ENCODE measurements around the gene ABHD12. TPM values are rescaled to one million over a fixed set of nuclear protein-coding genes. Genes with fewer than 3 reads are reported as not detected.

ABHD12 gene
- polyA plus RNA-seq, 4 donors, result 51.8 to 66.4 (median 59.3) TPM

- no peak for DNase-seq (ENCODE audit: low read depth in 4 of 4, low spot score in 3 of 4)
Measured at GRCh38 chr20:25382704-25383370, 7.8 kb downstream of the ABHD12 start.

GRCh38 chr20:25380945-25381614 is 9.6 kb downstream of the ABHD12 start:
- DNase-seq (ENCODE audit: low read depth in 4 of 4, low spot score in 3 of 4), result no peak

- DNase-seq (ENCODE audit: low read depth in 4 of 4, low spot score in 3 of 4), result no peak
Measured at GRCh38 chr20:25378884-25379733, 11.5 kb downstream of the ABHD12 start.

GRCh38 chr20:25378189-25378883 is 12.3 kb downstream of the ABHD12 start:
- DNase-seq (ENCODE audit: low read depth in 4 of 4, low spot score in 3 of 4), result no peak

- no peak for DNase-seq (ENCODE audit: low read depth in 4 of 4, low spot score in 3 of 4)
Measured at GRCh38 chr20:25376886-25377285, 13.7 kb downstream of the ABHD12 start.

GRCh38 chr20:25376236-25376635 is 14.4 kb downstream of the ABHD12 start:
- no peak for DNase-seq (ENCODE audit: low read depth in 4 of 4, low spot score in 3 of 4)

- no peak for DNase-seq (ENCODE audit: low read depth in 4 of 4, low spot score in 3 of 4)
Measured at GRCh38 chr20:25374842-25375241, 15.8 kb downstream of the ABHD12 start.

- DNase-seq (ENCODE audit: low read depth in 4 of 4, low spot score in 3 of 4), result no peak
Measured at GRCh38 chr20:25372584-25373336, 17.9 kb downstream of the ABHD12 start.

GRCh38 chr20:25369971-25370370 is 20.7 kb downstream of the ABHD12 start:
- DNase-seq (ENCODE audit: low read depth in 4 of 4, low spot score in 3 of 4), result no peak

- DNase-seq (ENCODE audit: low read depth in 4 of 4, low spot score in 3 of 4), result no peak
Measured at GRCh38 chr20:25369529-25369928, 21.1 kb downstream of the ABHD12 start.

GRCh38 chr20:25368976-25369375 is 21.7 kb downstream of the ABHD12 start:
- no peak for DNase-seq (ENCODE audit: low read depth in 4 of 4, low spot score in 3 of 4)

GRCh38 chr20:25368526-25368925 is 22.1 kb downstream of the ABHD12 start:
- no peak for DNase-seq (ENCODE audit: low read depth in 4 of 4, low spot score in 3 of 4)

GRCh38 chr20:25364879-25365699 is 25.5 kb downstream of the ABHD12 start:
- no peak for DNase-seq (ENCODE audit: low read depth in 4 of 4, low spot score in 3 of 4)

GRCh38 chr20:25364180-25364788 is 26.4 kb downstream of the ABHD12 start:
- DNase-seq (ENCODE audit: low read depth in 4 of 4, low spot score in 3 of 4), result no peak

- no peak for DNase-seq (ENCODE audit: low read depth in 4 of 4, low spot score in 3 of 4)
Measured at GRCh38 chr20:25361287-25361683, 29.4 kb downstream of the ABHD12 start.

GRCh38 chr20:25360631-25361286 is 29.9 kb downstream of the ABHD12 start:
- DNase-seq (ENCODE audit: low read depth in 4 of 4, low spot score in 3 of 4), result no peak

GRCh38 chr20:25356271-25356933 is 34.2 kb downstream of the ABHD12 start:
- no peak for DNase-seq (ENCODE audit: low read depth in 4 of 4, low spot score in 3 of 4)

- no peak for DNase-seq (ENCODE audit: low read depth in 4 of 4, low spot score in 3 of 4)
Measured at GRCh38 chr20:25355866-25356265, 34.8 kb downstream of the ABHD12 start.
